Measurements from ENCODE around the gene PPFIA4. TPM values are rescaled to one million over a fixed set of nuclear protein-coding genes. Genes with fewer than 3 reads are reported as not detected.

PPFIA4 gene
- total and polyA plus RNA-seq, 2 of the 4 experiments (the other 2 are of a cell fraction), result 5.4 to 13.7 TPM

GRCh38 chr1:202994756-202995155 is 31.5 kb upstream of the PPFIA4 start:
- dilution Hi-C loops (cut with HindIII; ENCODE audit: low sequenced_read_pairs, unreplicated experiment) (no loop called here), in situ Hi-C loops (cut with MboI; ENCODE audit: low sequenced_read_pairs) (no loop called here), intact Hi-C loops (cut with micrococcal nuclease) (loop anchor here (5.0 to 10.0 kb wide), 2 partner anchors 240 to 532 kb away; no protein-coding TSS in a partner anchor)
- 0 out of 2 replicates have a peak, but pooled peaks cover 3% of the 10 kb centered on the region for H3K9me3 ChIP-seq (ENCODE audit: control insufficient read depth, insufficient read depth, low read length)
- H4K20me1 ChIP-seq (ENCODE audit: insufficient read depth, low read length), result no peaks in the 10 kb centered on the region
- TF ChIP-seq, protein P1, sequence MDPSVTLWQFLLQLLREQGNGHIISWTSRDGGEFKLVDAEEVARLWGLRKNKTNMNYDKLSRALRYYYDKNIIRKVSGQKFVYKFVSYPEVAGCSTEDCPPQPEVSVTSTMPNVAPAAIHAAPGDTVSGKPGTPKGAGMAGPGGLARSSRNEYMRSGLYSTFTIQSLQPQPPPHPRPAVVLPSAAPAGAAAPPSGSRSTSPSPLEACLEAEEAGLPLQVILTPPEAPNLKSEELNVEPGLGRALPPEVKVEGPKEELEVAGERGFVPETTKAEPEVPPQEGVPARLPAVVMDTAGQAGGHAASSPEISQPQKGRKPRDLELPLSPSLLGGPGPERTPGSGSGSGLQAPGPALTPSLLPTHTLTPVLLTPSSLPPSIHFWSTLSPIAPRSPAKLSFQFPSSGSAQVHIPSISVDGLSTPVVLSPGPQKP (IDR thresholded peaks at IDR 0.05; ENCODE audit: borderline replicate concordance, low read depth, low read length), result no peak
- TF ChIP-seq FOS (IDR thresholded peaks at IDR 0.05; ENCODE audit: low read depth, low read length) (no peak), CTCF (conservative IDR thresholded peaks at IDR 0.05; ENCODE audit: low read depth, low read length) (no peak), MXI1 (IDR thresholded peaks at IDR 0.05; ENCODE audit: borderline replicate concordance, low read depth, low read length) (no peak), SMC3 (IDR thresholded peaks at IDR 0.05; ENCODE audit: low read depth, low read length) (no peak), MAZ (IDR thresholded peaks at IDR 0.05; ENCODE audit: borderline replicate concordance, low read depth, low read length) (no peak), MAFK (IDR thresholded peaks at IDR 0.05; ENCODE audit: low read depth, low read length) (no peak), RCOR1 (IDR thresholded peaks at IDR 0.05; ENCODE audit: insufficient replicate concordance, low read length) (no peak), POLR2A (IDR thresholded peaks at IDR 0.05; ENCODE audit: low read depth, low read length) (no peak)
- TF ChIP-seq, protein P2, sequence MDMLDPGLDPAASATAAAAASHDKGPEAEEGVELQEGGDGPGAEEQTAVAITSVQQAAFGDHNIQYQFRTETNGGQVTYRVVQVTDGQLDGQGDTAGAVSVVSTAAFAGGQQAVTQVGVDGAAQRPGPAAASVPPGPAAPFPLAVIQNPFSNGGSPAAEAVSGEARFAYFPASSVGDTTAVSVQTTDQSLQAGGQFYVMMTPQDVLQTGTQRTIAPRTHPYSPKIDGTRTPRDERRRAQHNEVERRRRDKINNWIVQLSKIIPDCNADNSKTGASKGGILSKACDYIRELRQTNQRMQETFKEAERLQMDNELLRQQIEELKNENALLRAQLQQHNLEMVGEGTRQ (IDR thresholded peaks at IDR 0.05; ENCODE audit: low read depth, low read length), result no peak
- no peak overlapping the region for H3K56ac ChIP-seq (ENCODE audit: extremely low read depth, insufficient read depth, low read length)
- H2AK5ac ChIP-seq (ENCODE audit: low read depth, low read length), result no peak overlapping the region
- no peak overlapping the region for H4K8ac ChIP-seq (ENCODE audit: low read depth in 2 of 2, low read length in 2 of 2)
- H4K5ac ChIP-seq (ENCODE audit: low read depth, low read length), result no peak overlapping the region
- H3K9ac ChIP-seq (ENCODE audit: low read depth, low read length), result no peak overlapping the region
- no peak overlapping the region for H3K4ac ChIP-seq (ENCODE audit: low read depth, low read length)
- H2BK5ac ChIP-seq (ENCODE audit: low read depth, low read length, poor library complexity, severe bottlenecking), result no peak overlapping the region
- H3K27me3 ChIP-seq (ENCODE audit: control insufficient read depth, insufficient read depth, low read length), result peaks cover 24% of the 10 kb centered on the region
- H4K91ac ChIP-seq (ENCODE audit: insufficient read depth, low read depth, low read length), result no peak overlapping the region
- DNase-seq (no peak), ATAC-seq (ENCODE audit: low read depth) (no peak)
- BruUV-seq (replicated peaks), result no TSS peak
- no peak overlapping the region for H2BK15ac ChIP-seq (ENCODE audit: low read depth, low read length)
- H3K79me1 ChIP-seq (ENCODE audit: low read depth in 1 of 2, low read length in 2 of 2), result no peaks in the 10 kb centered on the region
- no peak overlapping the region for H3K4me2 ChIP-seq (ENCODE audit: low read depth, low read length)
- 66% methylated on average over 2 of the region's 3 CpGs; no CpG with 5 or more reads in 1 of the 2 experiments for WGBS, 2 experiments (ENCODE audit: extremely low coverage in 2 of 2, insufficient read length in 1 of 2)
- no peak overlapping the region for H3K14ac ChIP-seq (replicated peaks; ENCODE audit: low read depth, low read length)
- H3K4me1 ChIP-seq (ENCODE audit: control insufficient read depth, insufficient read depth, low read length), result no peaks in the 10 kb centered on the region
- no peak overlapping the region for H3K23ac ChIP-seq (ENCODE audit: low read depth, low read length)
- no peaks in the 10 kb centered on the region for H3K36me3 ChIP-seq (ENCODE audit: control insufficient read depth, insufficient read depth, low read length)
- H3K9me1 ChIP-seq (ENCODE audit: insufficient read depth, low read length), result no peaks in the 10 kb centered on the region
- no peak overlapping the region for H3K18ac ChIP-seq (ENCODE audit: low read depth, low read length)
- H3K4me3 ChIP-seq (ENCODE audit: insufficient read depth, low read depth, low read length), result no peak overlapping the region
- no peak overlapping the region for H3K27ac ChIP-seq (ENCODE audit: insufficient read depth, low read length)
- H2AFZ ChIP-seq (replicated peaks; ENCODE audit: low read length, poor library complexity), result no peak overlapping the region
- POLR2A ChIA-PET (ENCODE audit: unreplicated experiment), result no interaction called here
- H2BK120ac ChIP-seq (ENCODE audit: low read depth, low read length), result no peak overlapping the region
- no peak overlapping the region for H2AK9ac ChIP-seq (replicated peaks; ENCODE audit: low read depth, low read length, poor library complexity)
- no peak overlapping the region for H2BK20ac ChIP-seq (ENCODE audit: low read depth, low read length)
- CTCF ChIA-PET, result no interaction called here
